GM18951 (cell line): ENCODE results near the gene IL19.

Experiments used
- POLR2A ChIP-seq: IDR thresholded peaks from 4 replicates; pipeline ENCODE4 v1.6.1; 2011; ENCODE audit warnings: mild to moderate bottlenecking; ENCODE audit not compliant: insufficient read length, insufficient read depth; ENCODE audit errors: extremely low read depth
- in situ Hi-C: fragments of 300-500 bp; cut with MboI; formaldehyde crosslinking; loops from one replicate; pipeline ENCODE4 v1.12.0; 2022; ENCODE audit warnings: low sequenced_read_pairs, mixed read lengths, inconsistent platforms; ENCODE audit not compliant: unreplicated experiment

The IL19 gene

GRCh38 chr1:206734499-206735142 is 36.0 kb upstream of the IL19 start:
- in situ Hi-C loops: loop anchor here (5.0 kb wide), 2 partner anchors 73 to 178 kb away; no protein-coding TSS in a partner anchor
- TF ChIP-seq POLR2A: no peak

GRCh38 chr1:206735553-206736031 is 35.0 kb upstream of the IL19 start:
- in situ Hi-C loops: loop anchor here (5.0 kb wide), 2 partner anchors 72 to 177 kb away; no protein-coding TSS in a partner anchor
- TF ChIP-seq POLR2A: no peak

GRCh38 chr1:206736878-206737728 is 33.5 kb upstream of the IL19 start:
- no peak for TF ChIP-seq POLR2A
- in situ Hi-C loops: loop anchor here (5.0 kb wide), 2 partner anchors 70 to 175 kb away; no protein-coding TSS in a partner anchor

- in situ Hi-C loops: loop anchor here (5.0 kb wide), 2 partner anchors 70 to 175 kb away; no protein-coding TSS in a partner anchor
- no peak for TF ChIP-seq POLR2A
Measured at GRCh38 chr1:206737729-206738201, 32.8 kb upstream of the IL19 start.

- TF ChIP-seq POLR2A: no peak
- in situ Hi-C loops: loop anchor here (5.0 kb wide), 2 partner anchors 69 to 174 kb away; no protein-coding TSS in a partner anchor
Measured at GRCh38 chr1:206738370-206739366, 31.9 kb upstream of the IL19 start.

GRCh38 chr1:206739411-206740076 is 31.0 kb upstream of the IL19 start:
- in situ Hi-C loops: loop anchor here (5.0 kb wide), 2 partner anchors 68 to 173 kb away; no protein-coding TSS in a partner anchor
- TF ChIP-seq POLR2A: peak; percentile 66

GRCh38 chr1:206741142-206741701 is 29.4 kb upstream of the IL19 start:
- in situ Hi-C loops: no loop called here
- TF ChIP-seq POLR2A: no peak

- in situ Hi-C loops: no loop called here
- no peak for TF ChIP-seq POLR2A
Measured at GRCh38 chr1:206742719-206743383, 27.7 kb upstream of the IL19 start.

- in situ Hi-C loops: no loop called here
- TF ChIP-seq POLR2A: no peak
Measured at GRCh38 chr1:206744683-206745082, 25.9 kb upstream of the IL19 start.

- TF ChIP-seq POLR2A: no peak
- in situ Hi-C loops: no loop called here
Measured at GRCh38 chr1:206745301-206745700, 25.3 kb upstream of the IL19 start.
